ENCODE results near the gene HDAC1. TPM values are rescaled to one million over a fixed set of nuclear protein-coding genes. Genes with fewer than 3 reads are reported as not detected.
A peak's percentile ranks its signal among the peaks of the same experiment; 100 is the strongest.

HDAC1 gene
- total and polyA plus RNA-seq, 2 of the 13 experiments (the other 11 are each of a cell fraction or from before 2014, with no cell fraction given) = 93.5 to 189 TPM

GRCh38 chr1:32247983-32248889, 43.6 kb upstream of the HDAC1 start (continued):
- peak; percentile 39; the same call in 1 of the 2 replicates for TF ChIP-seq ZNF691 (CRISPR knock-in tag; IDR thresholded peaks at IDR 0.05; ENCODE audit: borderline replicate concordance, low read depth)
- TF ChIP-seq ATRX (CRISPR knock-in tag; IDR thresholded peaks at IDR 0.05; ENCODE audit: borderline replicate concordance) = no peak
- TF ChIP-seq ZNF264 (CRISPR knock-in tag; IDR thresholded peaks at IDR 0.05) = no peak
- TF ChIP-seq ZNF775 (CRISPR knock-in tag; IDR thresholded peaks at IDR 0.05; ENCODE audit: borderline replicate concordance) = no peak
- peak; percentile 25; the same call in 1 of the 2 replicates for TF ChIP-seq SMC3 (IDR thresholded peaks at IDR 0.05; ENCODE audit: low read length)
- TF ChIP-seq ZNF615 (CRISPR knock-in tag; IDR thresholded peaks at IDR 0.05; ENCODE audit: borderline replicate concordance) = no peak
- peak; percentile 40; the same call in 1 of the 2 replicates for TF ChIP-seq TARDBP (CRISPR knock-in tag; IDR thresholded peaks at IDR 0.05)
- no peak for TF ChIP-seq DBP (CRISPR knock-in tag; IDR thresholded peaks at IDR 0.05; ENCODE audit: not compliant biosample characterization)
- TF ChIP-seq NFRKB (IDR thresholded peaks at IDR 0.05) = no peak
- no peak for TF ChIP-seq SRSF1 (optimal IDR thresholded peaks at IDR 0.05; ENCODE audit: low read depth, low read length)
- TF ChIP-seq SNAPC2 (CRISPR knock-in tag; IDR thresholded peaks at IDR 0.05) = no peak
- no peak for TF ChIP-seq ARNT2 (CRISPR knock-in tag; IDR thresholded peaks at IDR 0.05; ENCODE audit: low read depth)
- no peak for TF ChIP-seq DDIT3 (CRISPR knock-in tag; IDR thresholded peaks at IDR 0.05)
- no peak for TF ChIP-seq SNAI1 (CRISPR knock-in tag; IDR thresholded peaks at IDR 0.05; ENCODE audit: borderline replicate concordance)
- no peak for TF ChIP-seq IRF1 (CRISPR knock-in tag; IDR thresholded peaks at IDR 0.05; ENCODE audit: low read depth)
- TF ChIP-seq MAF1 (CRISPR knock-in tag; IDR thresholded peaks at IDR 0.05; ENCODE audit: borderline replicate concordance) = no peak
- no peak for TF ChIP-seq TRIM24 (CRISPR knock-in tag; IDR thresholded peaks at IDR 0.05)
- TF ChIP-seq SKI (IDR thresholded peaks at IDR 0.05; ENCODE audit: partially characterized antibody) = peak; percentile 22
- TF ChIP-seq ZNF33A (CRISPR knock-in tag; IDR thresholded peaks at IDR 0.05; ENCODE audit: borderline replicate concordance) = no peak
- peak; percentile 45; the same call in 1 of the 2 replicates for TF ChIP-seq ZNF800 (CRISPR knock-in tag; IDR thresholded peaks at IDR 0.05)
- TF ChIP-seq HNRNPK (IDR thresholded peaks at IDR 0.05; ENCODE audit: low read depth, low read length, poor library complexity, severe bottlenecking) = peak; percentile 86
- TF ChIP-seq HBP1 (CRISPR knock-in tag; IDR thresholded peaks at IDR 0.05; ENCODE audit: low read depth) = peak; percentile 80; the same call in 1 of the 2 replicates
- TF ChIP-seq ARHGAP35 (CRISPR knock-in tag; IDR thresholded peaks at IDR 0.05; ENCODE audit: borderline replicate concordance) = no peak

Measured in HepG2 (cell line).